IgD-negative memory B cell (primary cell): ENCODE data around the gene CMTR1. TPM values are rescaled to one million over a fixed set of nuclear protein-coding genes. Genes with fewer than 3 reads are reported as not detected.
A peak's percentile ranks its signal among the peaks of the same experiment; 100 is the strongest.
"Not testable (repeated sequence)": the region's sequence is repeated elsewhere in the genome, so short reads cannot be mapped to it uniquely, and the experiment has no call there.

Experiments
- H3K27ac Mint-ChIP-seq, 3 donors: one replicate each; pipeline ENCODE4 v1.8.0; 2020 to 2022; ENCODE audit warnings: mild to moderate bottlenecking in 3 of 3, mixed read lengths in 3 of 3, moderate library complexity in 1 of 3
- H3K27me3 Mint-ChIP-seq: one replicate; pipeline ENCODE4 v1.8.0; 2021; ENCODE audit warnings: mixed read lengths
- H3K36me3 Mint-ChIP-seq: one replicate; pipeline ENCODE4 v1.8.0; 2020; ENCODE audit warnings: mild to moderate bottlenecking, mixed read lengths
- H3K4me1 Mint-ChIP-seq, 3 donors: one replicate each; pipeline ENCODE4 v1.8.0; 2020 to 2022; ENCODE audit warnings: mixed read lengths in 3 of 3, mild to moderate bottlenecking in 1 of 3
- H3K4me3 Mint-ChIP-seq, 4 donors: one replicate each; pipeline ENCODE4 v1.8.0; 2020 to 2022; ENCODE audit warnings: mild to moderate bottlenecking in 4 of 4, mixed read lengths in 4 of 4, moderate library complexity in 3 of 4
- H3K9me3 Mint-ChIP-seq, 3 donors: one replicate each; pipeline ENCODE4 v1.8.0; 2020 to 2021; ENCODE audit warnings: mixed read lengths in 3 of 3, mild to moderate bottlenecking in 1 of 3
- polyA plus RNA-seq: library from polyadenylated mRNA; unstranded; fragments of 300-500 nt; fragmentation: Illumina TruSeq; gene quantifications from one replicate; pipeline ENCODE4 v1.2.3, GENCODE V29; 2021

CMTR1 gene
- polyA plus RNA-seq, 1 donor from 2014 or later = 27.5 TPM

- no peaks in the 10 kb centered on the region for H3K27me3 Mint-ChIP-seq
- H3K4me1 Mint-ChIP-seq = no peaks in the 10 kb centered on the region
- H3K9me3 Mint-ChIP-seq = peaks cover 0 to 8% (median 1%) of the 10 kb centered on the region in 3 donors
- peak overlapping the region in 1 of 4 donors; percentile 3 for H3K4me3 Mint-ChIP-seq
- H3K36me3 Mint-ChIP-seq = peaks cover 4% of the 10 kb centered on the region
- no peak overlapping the region for H3K27ac Mint-ChIP-seq
Observed at GRCh38 chr6:37417393-37417792, 15.6 kb upstream of the CMTR1 start.

GRCh38 chr6:37418722-37419121 is 14.3 kb upstream of the CMTR1 start:
- H3K27ac Mint-ChIP-seq = no peak overlapping the region
- peaks cover 0 to 1% (median 0%) of the 10 kb centered on the region in 3 donors for H3K4me1 Mint-ChIP-seq
- H3K9me3 Mint-ChIP-seq = peaks cover 0 to 8% (median 1%) of the 10 kb centered on the region in 3 donors
- H3K4me3 Mint-ChIP-seq = no peak overlapping the region
- no peaks in the 10 kb centered on the region for H3K27me3 Mint-ChIP-seq
- peaks cover 4% of the 10 kb centered on the region for H3K36me3 Mint-ChIP-seq

- Mint-ChIP-seq H3K36me3 (no peaks in the 10 kb centered on the region), H3K9me3 (peaks cover 0 to 3% (median 0%) of the 10 kb centered on the region in 3 donors), H3K27ac (no peak overlapping the region), H3K27me3 (no peaks in the 10 kb centered on the region), H3K4me3 (no peak overlapping the region), H3K4me1 (peaks cover 1 to 2% (median 2%) of the 10 kb centered on the region in 3 donors)
Observed at GRCh38 chr6:37426058-37426944, 6.7 kb upstream of the CMTR1 start.

- Mint-ChIP-seq H3K27ac (no peak overlapping the region), H3K27me3 (no peaks in the 10 kb centered on the region), H3K36me3 (no peaks in the 10 kb centered on the region), H3K4me3 (peak overlapping the region in 1 of 4 donors; percentile 22), H3K4me1 (peaks cover 1 to 4% (median 2%) of the 10 kb centered on the region in 3 donors), H3K9me3 (peaks cover 0 to 3% (median 0%) of the 10 kb centered on the region in 3 donors)
Observed at GRCh38 chr6:37426945-37427510, 6.0 kb upstream of the CMTR1 start.

GRCh38 chr6:37429352-37429750 is 3.7 kb upstream of the CMTR1 start:
- H3K36me3 Mint-ChIP-seq = no peaks in the 10 kb centered on the region
- H3K27me3 Mint-ChIP-seq = no peaks in the 10 kb centered on the region
- peaks cover 11 to 18% (median 13%) of the 10 kb centered on the region in 3 donors for H3K4me1 Mint-ChIP-seq
- peaks cover 0 to 3% (median 0%) of the 10 kb centered on the region in 3 donors for H3K9me3 Mint-ChIP-seq
- peak overlapping the region in 1 of 3 donors; percentile 67 for H3K27ac Mint-ChIP-seq
- no peak overlapping the region for H3K4me3 Mint-ChIP-seq

- peak overlapping the region; percentile 93 to 97 (median 97) for H3K27ac Mint-ChIP-seq
- H3K27me3 Mint-ChIP-seq = no peaks in the 10 kb centered on the region
- H3K36me3 Mint-ChIP-seq = no peaks in the 10 kb centered on the region
- peak overlapping the region; percentile 91 to 99 (median 94) for H3K4me3 Mint-ChIP-seq
- H3K9me3 Mint-ChIP-seq = peaks cover 0 to 3% (median 0%) of the 10 kb centered on the region in 3 donors
- peaks cover 15 to 25% (median 16%) of the 10 kb centered on the region in 3 donors for H3K4me1 Mint-ChIP-seq
Observed at GRCh38 chr6:37432590-37432915, 468 bp upstream of the CMTR1 start.

- no peaks in the 10 kb centered on the region for H3K27me3 Mint-ChIP-seq
- peaks cover 0 to 3% (median 0%) of the 10 kb centered on the region in 3 donors for H3K9me3 Mint-ChIP-seq
- peaks cover 16 to 28% (median 18%) of the 10 kb centered on the region in 3 donors for H3K4me1 Mint-ChIP-seq
Observed at GRCh38 chr6:37433657-37434271, 743 bp downstream of the CMTR1 start.

GRCh38 chr6:37435373-37435772 is 2.4 kb downstream of the CMTR1 start:
- Mint-ChIP-seq H3K27me3 (no peaks in the 10 kb centered on the region), H3K4me3 (peak overlapping the region in 1 of 4 donors; percentile 91), H3K9me3 (no peaks in the 10 kb centered on the region), H3K27ac (peak overlapping the region; percentile 43 to 78 (median 77)), H3K36me3 (no peaks in the 10 kb centered on the region), H3K4me1 (peaks cover 14 to 30% (median 20%) of the 10 kb centered on the region in 3 donors)

More at GRCh38 chr6:37433657-37434271, 743 bp downstream of the CMTR1 start:
- Mint-ChIP-seq H3K36me3 (no peaks in the 10 kb centered on the region), H3K27ac (peak overlapping the region; percentile 93 to 97 (median 97)), H3K4me3 (peak overlapping the region; percentile 91 to 99 (median 94))

GRCh38 chr6:37435816-37436215 is 2.8 kb downstream of the CMTR1 start:
- H3K4me3 Mint-ChIP-seq = peak overlapping the region in 1 of 4 donors; percentile 91
- peaks cover 14 to 32% (median 20%) of the 10 kb centered on the region in 3 donors for H3K4me1 Mint-ChIP-seq
- H3K27me3 Mint-ChIP-seq = no peaks in the 10 kb centered on the region
- peak overlapping the region in 2 of 3 donors; percentile 77 to 78 for H3K27ac Mint-ChIP-seq
- H3K9me3 Mint-ChIP-seq = no peaks in the 10 kb centered on the region
- no peaks in the 10 kb centered on the region for H3K36me3 Mint-ChIP-seq

- no peaks in the 10 kb centered on the region for H3K27me3 Mint-ChIP-seq
- no peaks in the 10 kb centered on the region for H3K9me3 Mint-ChIP-seq
- H3K4me3 Mint-ChIP-seq = peak overlapping the region in 1 of 4 donors; percentile 8
- peaks cover 13 to 30% (median 26%) of the 10 kb centered on the region in 3 donors for H3K4me1 Mint-ChIP-seq
- peak overlapping the region in 1 of 3 donors; percentile 44 for H3K27ac Mint-ChIP-seq
- H3K36me3 Mint-ChIP-seq = peaks cover 2% of the 10 kb centered on the region
Observed at GRCh38 chr6:37438930-37439329, 5.9 kb downstream of the CMTR1 start.

- H3K27me3 Mint-ChIP-seq = no peaks in the 10 kb centered on the region
- H3K27ac Mint-ChIP-seq = peak overlapping the region; percentile 59 to 62 (median 59)
- peaks cover 9 to 23% (median 18%) of the 10 kb centered on the region in 3 donors for H3K4me1 Mint-ChIP-seq
- H3K9me3 Mint-ChIP-seq = no peaks in the 10 kb centered on the region
- H3K36me3 Mint-ChIP-seq = peaks cover 12% of the 10 kb centered on the region
- H3K4me3 Mint-ChIP-seq = no peak overlapping the region
Observed at GRCh38 chr6:37441651-37442050, 8.6 kb downstream of the CMTR1 start.

GRCh38 chr6:37442416-37443215 is 9.6 kb downstream of the CMTR1 start:
- Mint-ChIP-seq H3K36me3 (peaks cover 12% of the 10 kb centered on the region), H3K27ac (peak overlapping the region; percentile 58 to 95 (median 81)), H3K4me3 (peak overlapping the region; percentile 55 to 93 (median 68)), H3K27me3 (no peaks in the 10 kb centered on the region), H3K4me1 (peaks cover 9 to 21% (median 18%) of the 10 kb centered on the region in 3 donors), H3K9me3 (no peaks in the 10 kb centered on the region)

- Mint-ChIP-seq H3K4me1 (peaks cover 9 to 19% (median 15%) of the 10 kb centered on the region in 3 donors), H3K27ac (peak overlapping the region in 2 of 3 donors; percentile 58 to 81), H3K4me3 (peak overlapping the region; percentile 46 to 93 (median 68)), H3K36me3 (peaks cover 12% of the 10 kb centered on the region)
- H3K9me3 Mint-ChIP-seq, H3K27me3 Mint-ChIP-seq: not testable (repeated sequence)
Observed at GRCh38 chr6:37443216-37443542, 10.2 kb downstream of the CMTR1 start.

GRCh38 chr6:37449984-37450383 is 17.0 kb downstream of the CMTR1 start:
- Mint-ChIP-seq H3K4me3 (no peak overlapping the region), H3K9me3 (no peaks in the 10 kb centered on the region), H3K4me1 (peaks cover 0 to 3% (median 0%) of the 10 kb centered on the region in 3 donors), H3K27ac (no peak overlapping the region), H3K36me3 (peaks cover 8% of the 10 kb centered on the region), H3K27me3 (no peaks in the 10 kb centered on the region)
